Kidney epithelial cell (primary cell): ENCODE results near the gene CFAP61. TPM values are rescaled to one million over a fixed set of nuclear protein-coding genes. Genes with fewer than 3 reads are reported as not detected.

Source experiments
- DNase-seq: peaks from one replicate; pipeline ENCODE4 v3.0.0-alpha.2; 2010; ENCODE audit warnings: low read depth
- H3K27me3 ChIP-seq: 2 replicates; pipeline ENCODE4 v1.6.0; 2011; ENCODE audit warnings: low read length; ENCODE audit not compliant: control insufficient read depth, insufficient read depth
- H3K36me3 ChIP-seq: 2 replicates; pipeline ENCODE4 v1.5.1; 2011; ENCODE audit warnings: low read length; ENCODE audit not compliant: control insufficient read depth, insufficient read depth
- H3K4me3 ChIP-seq: 2 replicates; pipeline ENCODE4 v1.5.1; 2011; ENCODE audit warnings: low read depth, mild to moderate bottlenecking, control low read depth, low read length
- CTCF ChIP-seq: IDR thresholded peaks from 2 replicates; pipeline ENCODE4 v1.5.1; 2011; ENCODE audit warnings: mild to moderate bottlenecking, moderate library complexity, low read length, control low read depth, inconsistent platforms; ENCODE audit not compliant: insufficient read depth, poor library complexity, severe bottlenecking
- total RNA-seq: library from RNA; depleted of rRNA; stranded (reverse); fragments of >200 nt; gene quantifications from 2 replicates; pipeline ENCODE4 v1.2.3, GENCODE V29; 2015

CFAP61 gene
- total RNA-seq, 1 donor from 2014 or later = not detected

GRCh38 chr20:20304942-20305341 lies 252.6 kb downstream of the CFAP61 start:
- H3K4me3 ChIP-seq = no peak overlapping the region
- no peaks in the 10 kb centered on the region for H3K36me3 ChIP-seq
- no peak for DNase-seq
- no peaks in the 10 kb centered on the region for H3K27me3 ChIP-seq
- TF ChIP-seq CTCF = no peak

- Histone ChIP-seq H3K27me3 (no peaks in the 10 kb centered on the region), H3K36me3 (no peaks in the 10 kb centered on the region), H3K4me3 (no peak overlapping the region)
- DNase-seq = no peak
- TF ChIP-seq CTCF = no peak
Measured at GRCh38 chr20:20312562-20312961, 260.2 kb downstream of the CFAP61 start.

- Histone ChIP-seq H3K27me3 (no peaks in the 10 kb centered on the region), H3K36me3 (no peaks in the 10 kb centered on the region), H3K4me3 (no peak overlapping the region)
- no peak for TF ChIP-seq CTCF
- DNase-seq = no peak
Measured at GRCh38 chr20:20317195-20317594, 264.9 kb downstream of the CFAP61 start.

GRCh38 chr20:20317621-20318364 lies 265.5 kb downstream of the CFAP61 start:
- Histone ChIP-seq H3K4me3 (no peak overlapping the region), H3K36me3 (no peaks in the 10 kb centered on the region), H3K27me3 (no peaks in the 10 kb centered on the region)
- no peak for DNase-seq
- no peak for TF ChIP-seq CTCF

GRCh38 chr20:20318365-20319161 lies 266.2 kb downstream of the CFAP61 start:
- no peaks in the 10 kb centered on the region for H3K27me3 ChIP-seq
- H3K36me3 ChIP-seq = no peaks in the 10 kb centered on the region
- no peak for DNase-seq
- TF ChIP-seq CTCF = no peak
- no peak overlapping the region for H3K4me3 ChIP-seq
